OCI-LY7 (cell line): ENCODE measurements around the gene IL17RE.

Experiments
- CTCF ChIP-seq: fragments of 200-600 bp; sonication (generic); conservative IDR thresholded peaks from 2 replicates; pipeline ENCODE4 v1.5.1; 2014; ENCODE audit warnings: mild to moderate bottlenecking, antibody characterized with exemption, low read length, moderate library complexity, mixed read lengths
- EZH2phosphoT487 ChIP-seq: fragments of 200-600 bp; sonication (generic); IDR thresholded peaks from 2 replicates; pipeline ENCODE4 v1.6.1; 2018; ENCODE audit warnings: low read depth, borderline replicate concordance, mild to moderate bottlenecking, mixed run types, antibody characterized with exemption, low read length, moderate library complexity, mixed read lengths

GRCh38 chr3:9903904-9904303 lies 1.3 kb downstream of the IL17RE start:
- no peak for TF ChIP-seq CTCF
- TF ChIP-seq EZH2phosphoT487: no peak
